OCI-M1 (cell line): ENCODE measurements around the gene CHAC1.
A peak's percentile ranks its signal among the peaks of the same experiment; 100 is the strongest.
"Not testable (repeated sequence)": the region's sequence is repeated elsewhere in the genome, so short reads cannot be mapped to it uniquely, and the experiment has no call there.

Experiments
- DNase-seq: peaks from one replicate; lab custom pipeline; 2025; lab: John Stamatoyannopoulos, UW

CHAC1 gene

GRCh38 chr15:40957041-40957555, 3.8 kb downstream of the CHAC1 start:
- DNase-seq = peak; percentile 36

- DNase-seq = peak; percentile 36
Measured at GRCh38 chr15:40957581-40958051, 4.3 kb downstream of the CHAC1 start.

- no peak for DNase-seq
Measured at GRCh38 chr15:40958146-40958545, 4.9 kb downstream of the CHAC1 start.

GRCh38 chr15:40958723-40959122, 5.5 kb downstream of the CHAC1 start:
- no peak for DNase-seq

- DNase-seq = no peak
Measured at GRCh38 chr15:40959331-40960141, 6.3 kb downstream of the CHAC1 start.

GRCh38 chr15:40960151-40960885, 7.0 kb downstream of the CHAC1 start:
- DNase-seq = no peak

GRCh38 chr15:40960925-40961324, 7.7 kb downstream of the CHAC1 start:
- no peak for DNase-seq

- DNase-seq = not testable (repeated sequence)
Measured at GRCh38 chr15:40961740-40962139, 8.5 kb downstream of the CHAC1 start.

GRCh38 chr15:40962317-40962716, 9.0 kb downstream of the CHAC1 start:
- DNase-seq = not testable (repeated sequence)

GRCh38 chr15:40963201-40963600, 9.9 kb downstream of the CHAC1 start:
- no peak for DNase-seq

- no peak for DNase-seq
Measured at GRCh38 chr15:40964006-40964405, 10.7 kb downstream of the CHAC1 start.

GRCh38 chr15:40964634-40965033, 11.4 kb downstream of the CHAC1 start:
- no peak for DNase-seq

- no peak for DNase-seq
Measured at GRCh38 chr15:40968290-40969085, 15.2 kb downstream of the CHAC1 start.

GRCh38 chr15:40969363-40969762, 16.1 kb downstream of the CHAC1 start:
- DNase-seq = no peak

GRCh38 chr15:40974879-40975278, 21.6 kb downstream of the CHAC1 start:
- DNase-seq = no peak

- no peak for DNase-seq
Measured at GRCh38 chr15:40976819-40977218, 23.5 kb downstream of the CHAC1 start.

GRCh38 chr15:40978141-40978540, 24.9 kb downstream of the CHAC1 start:
- no peak for DNase-seq

GRCh38 chr15:40978562-40978961, 25.3 kb downstream of the CHAC1 start:
- DNase-seq = no peak

- DNase-seq = no peak
Measured at GRCh38 chr15:40981186-40981585, 27.9 kb downstream of the CHAC1 start.

GRCh38 chr15:40982855-40983254, 29.6 kb downstream of the CHAC1 start:
- no peak for DNase-seq

GRCh38 chr15:40984406-40984805, 31.1 kb downstream of the CHAC1 start:
- DNase-seq = no peak

- no peak for DNase-seq
Measured at GRCh38 chr15:40984964-40985363, 31.7 kb downstream of the CHAC1 start.
